Activated T-helper 17 cell treated with anti-CD3 and anti-CD28 coated beads, Interleukin-2, amount 50 U/mL, for 72 hours (primary cell): Measurements from ENCODE around the gene CTDNEP1. TPM values are rescaled to one million over a fixed set of nuclear protein-coding genes. Genes with fewer than 3 reads are reported as not detected.
A peak's percentile ranks its signal among the peaks of the same experiment; 100 is the strongest.

ENCODE experiments used
- ATAC-seq: fragments of 150-1000 bp; cut with Tn5 transposase; replicated peaks from 2 replicates; pipeline ENCODE4 v1.10.0; 2021; ENCODE audit warnings: mild to moderate bottlenecking, moderate library complexity
- H3K27ac Mint-ChIP-seq: one replicate; pipeline ENCODE4 v1.8.0; 2022; ENCODE audit warnings: mixed read lengths
- H3K27me3 Mint-ChIP-seq: one replicate; pipeline ENCODE4 v1.8.0; 2022; ENCODE audit warnings: mixed read lengths
- H3K36me3 Mint-ChIP-seq: one replicate; pipeline ENCODE4 v1.8.0; 2022; ENCODE audit warnings: low read depth, mild to moderate bottlenecking, mixed read lengths
- H3K4me1 Mint-ChIP-seq: one replicate; pipeline ENCODE4 v1.8.0; 2022; ENCODE audit warnings: mixed read lengths
- H3K4me3 Mint-ChIP-seq: one replicate; pipeline ENCODE4 v1.8.0; 2022; ENCODE audit warnings: mild to moderate bottlenecking, mixed read lengths
- H3K9me3 Mint-ChIP-seq: one replicate; pipeline ENCODE4 v1.8.0; 2022; ENCODE audit warnings: mixed read lengths
- total RNA-seq, 2 donors: library from RNA; stranded (reverse); gene quantifications; one replicate each; pipeline ENCODE4 v1.2.3, GENCODE V29; 2022

The CTDNEP1 gene
- total RNA-seq, 2 donors from 2014 or later: 152 to 209 TPM

DNA sequence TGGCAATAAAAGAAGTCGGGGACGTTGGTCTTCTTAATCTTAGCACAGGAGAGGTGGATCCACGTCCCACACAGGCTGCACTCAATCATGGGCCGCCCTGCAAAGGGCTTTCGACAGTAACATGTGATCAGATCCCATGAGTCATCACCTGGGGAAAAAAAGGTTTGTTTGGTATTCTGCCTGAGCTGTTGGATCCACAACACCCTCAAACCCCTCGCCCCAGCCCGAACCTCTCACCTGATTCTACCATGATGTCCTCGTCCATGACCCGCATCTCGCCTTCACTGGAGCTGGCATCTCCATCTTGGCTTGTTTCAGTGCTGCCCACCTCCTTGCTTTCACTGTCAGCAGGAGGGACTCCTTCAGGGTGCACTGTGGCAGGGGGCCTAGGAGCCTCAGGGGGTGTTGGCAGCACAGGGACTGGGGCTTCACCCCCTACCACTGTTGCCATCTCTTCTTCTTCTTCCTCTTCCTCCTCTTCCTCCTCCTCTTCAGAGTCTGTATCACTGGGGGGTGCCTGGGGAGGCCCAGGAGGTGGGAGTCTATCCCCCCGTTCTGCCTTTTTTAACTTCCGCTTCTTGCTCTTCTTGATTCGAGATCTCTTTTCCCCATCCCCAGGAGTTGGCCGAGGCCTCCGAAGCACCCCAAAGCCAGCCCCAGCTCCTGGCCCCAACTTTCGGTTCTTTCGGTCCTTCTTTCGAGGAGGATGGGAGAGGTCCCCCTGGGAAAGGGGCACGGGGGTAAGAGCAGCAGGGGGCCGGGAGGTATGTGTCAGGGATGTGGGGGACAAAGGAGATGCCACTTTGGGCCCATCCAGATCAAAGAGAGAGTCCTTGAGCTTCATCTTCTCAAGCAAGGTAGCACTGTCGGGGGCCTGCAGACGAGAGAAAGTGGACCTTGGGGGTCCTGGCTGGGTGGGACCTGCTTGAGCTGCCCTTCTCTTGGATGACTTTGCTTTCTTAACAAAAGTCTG is 15.6 kb downstream of the CTDNEP1 start:
- peaks cover 96% of the 10 kb centered on the region for H3K36me3 Mint-ChIP-seq
- ATAC-seq: no peak
- no peaks in the 10 kb centered on the region for H3K27me3 Mint-ChIP-seq
- H3K4me3 Mint-ChIP-seq: peak overlapping the region; percentile 87
- no peaks in the 10 kb centered on the region for H3K9me3 Mint-ChIP-seq
- peaks cover 49% of the 10 kb centered on the region for H3K4me1 Mint-ChIP-seq
- H3K27ac Mint-ChIP-seq: peak overlapping the region; percentile 88

GRCh38 chr17:7234083-7234951 is 17.2 kb downstream of the CTDNEP1 start, which contains the start of gene DVL2:
DVL2 (minus strand) TSS chr17:7234517; CDS start chr17:7234262, 255 bp downstream.
- H3K27ac Mint-ChIP-seq: peak within 1 kb of the TSS; percentile 88
- peak; percentile 59 for ATAC-seq
- H3K36me3 Mint-ChIP-seq: peaks cover 96% of the 10 kb centered on the region
- H3K4me3 Mint-ChIP-seq: peak within 1 kb of the TSS; percentile 87
- H3K9me3 Mint-ChIP-seq: no peaks in the 10 kb centered on the region
- peaks cover 41% of the 10 kb centered on the region for H3K4me1 Mint-ChIP-seq
- no peaks in the 10 kb centered on the region for H3K27me3 Mint-ChIP-seq

DNA sequence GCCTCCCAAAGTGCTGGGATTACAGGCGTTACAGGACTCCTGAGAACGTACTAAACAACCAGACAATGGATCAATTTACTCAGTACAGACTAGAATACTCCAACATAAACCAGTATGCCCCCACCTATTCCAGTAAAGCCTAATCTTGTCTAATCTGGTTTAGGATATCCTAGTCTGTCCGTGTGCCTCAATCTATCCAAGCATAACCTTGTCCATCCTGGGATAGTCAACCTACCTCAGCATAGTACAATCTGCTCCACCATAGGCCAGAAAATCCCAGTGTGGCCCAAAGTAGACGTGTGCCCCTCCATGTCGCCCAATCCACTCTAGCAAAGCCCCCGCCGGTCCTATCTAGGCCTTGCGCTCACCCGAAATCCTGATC is 17.8 kb downstream of the CTDNEP1 start:
- Mint-ChIP-seq H3K27me3 (no peaks in the 10 kb centered on the region), H3K4me3 (peak overlapping the region; percentile 87), H3K4me1 (peaks cover 41% of the 10 kb centered on the region), H3K27ac (peak overlapping the region; percentile 88), H3K36me3 (peaks cover 96% of the 10 kb centered on the region), H3K9me3 (no peaks in the 10 kb centered on the region)
- no peak for ATAC-seq

DNA sequence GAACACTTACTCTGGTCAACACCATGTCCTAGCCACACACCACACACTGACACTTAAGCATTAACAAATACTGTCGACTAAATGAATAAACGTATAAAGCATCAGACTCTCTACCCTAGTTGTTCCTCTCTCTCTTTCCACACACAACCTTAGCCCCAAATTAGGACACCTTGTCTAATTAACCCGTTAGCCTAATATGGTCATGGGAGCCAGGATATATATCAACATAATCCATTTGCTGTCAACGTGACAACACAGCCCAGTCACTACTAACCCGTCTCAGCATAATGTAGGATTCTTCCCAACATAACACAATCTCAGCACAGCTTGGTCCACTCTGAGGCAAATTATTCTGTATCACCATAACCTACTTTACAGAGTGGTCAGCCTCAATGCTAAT is 19.4 kb downstream of the CTDNEP1 start:
- peak overlapping the region; percentile 87 for H3K4me3 Mint-ChIP-seq
- H3K27me3 Mint-ChIP-seq: no peaks in the 10 kb centered on the region
- no peak for ATAC-seq
- no peaks in the 10 kb centered on the region for H3K9me3 Mint-ChIP-seq
- peak overlapping the region; percentile 25 for H3K27ac Mint-ChIP-seq
- H3K36me3 Mint-ChIP-seq: peaks cover 96% of the 10 kb centered on the region
- H3K4me1 Mint-ChIP-seq: peaks cover 45% of the 10 kb centered on the region

- no peak overlapping the region for H3K4me3 Mint-ChIP-seq
- H3K4me1 Mint-ChIP-seq: peaks cover 24% of the 10 kb centered on the region
- no peak overlapping the region for H3K27ac Mint-ChIP-seq
- no peaks in the 10 kb centered on the region for H3K27me3 Mint-ChIP-seq
- H3K36me3 Mint-ChIP-seq: peaks cover 93% of the 10 kb centered on the region
- ATAC-seq: no peak
- no peaks in the 10 kb centered on the region for H3K9me3 Mint-ChIP-seq
These were observed 22.0 kb downstream of the CTDNEP1 start for GRCh38 chr17:7229504-7229903.

- H3K9me3 Mint-ChIP-seq: no peaks in the 10 kb centered on the region
- peaks cover 92% of the 10 kb centered on the region for H3K36me3 Mint-ChIP-seq
- peaks cover 24% of the 10 kb centered on the region for H3K4me1 Mint-ChIP-seq
- no peak for ATAC-seq
- H3K4me3 Mint-ChIP-seq: no peak overlapping the region
- no peaks in the 10 kb centered on the region for H3K27me3 Mint-ChIP-seq
- no peak overlapping the region for H3K27ac Mint-ChIP-seq
These were observed 22.6 kb downstream of the CTDNEP1 start for GRCh38 chr17:7228920-7229319.

- Mint-ChIP-seq H3K4me3 (no peak overlapping the region), H3K4me1 (peaks cover 15% of the 10 kb centered on the region), H3K27ac (no peak overlapping the region), H3K9me3 (no peaks in the 10 kb centered on the region), H3K27me3 (no peaks in the 10 kb centered on the region), H3K36me3 (peaks cover 95% of the 10 kb centered on the region)
- ATAC-seq: no peak
These were observed 24.5 kb downstream of the CTDNEP1 start for GRCh38 chr17:7226721-7227710.

- no peaks in the 10 kb centered on the region for H3K27me3 Mint-ChIP-seq
- peaks cover 95% of the 10 kb centered on the region for H3K36me3 Mint-ChIP-seq
- no peak overlapping the region for H3K4me3 Mint-ChIP-seq
- H3K4me1 Mint-ChIP-seq: peaks cover 17% of the 10 kb centered on the region
- no peaks in the 10 kb centered on the region for H3K9me3 Mint-ChIP-seq
- H3K27ac Mint-ChIP-seq: no peak overlapping the region
- no peak for ATAC-seq
These were observed 25.7 kb downstream of the CTDNEP1 start for GRCh38 chr17:7225711-7226331.

- H3K4me3 Mint-ChIP-seq: no peak overlapping the region
- H3K4me1 Mint-ChIP-seq: peaks cover 22% of the 10 kb centered on the region
- H3K27me3 Mint-ChIP-seq: no peaks in the 10 kb centered on the region
- no peak for ATAC-seq
- peaks cover 95% of the 10 kb centered on the region for H3K36me3 Mint-ChIP-seq
- H3K27ac Mint-ChIP-seq: no peak overlapping the region
- H3K9me3 Mint-ChIP-seq: no peaks in the 10 kb centered on the region
These were observed 26.8 kb downstream of the CTDNEP1 start for GRCh38 chr17:7224661-7225111.

DNA sequence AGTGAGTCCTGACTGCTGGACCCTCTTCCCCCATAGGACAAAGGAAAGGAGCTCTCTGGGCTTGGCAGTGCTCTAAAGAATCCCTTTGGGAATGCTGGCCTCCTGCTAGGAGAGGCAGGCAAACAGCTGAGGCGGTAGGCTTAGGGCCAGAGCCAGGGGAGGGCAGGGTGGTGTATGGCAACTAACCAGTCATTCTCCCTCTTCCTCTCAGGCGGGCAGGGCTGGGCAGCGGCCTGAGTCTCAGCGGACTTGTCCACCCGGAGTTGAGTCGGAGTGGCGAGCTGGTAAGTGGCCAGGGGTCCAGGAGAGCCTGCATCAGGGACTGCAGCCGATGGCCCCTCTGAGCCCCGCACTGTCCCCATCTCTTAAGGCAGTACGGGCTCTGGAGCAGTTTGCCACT is 27.4 kb downstream of the CTDNEP1 start:
- H3K36me3 Mint-ChIP-seq: peaks cover 94% of the 10 kb centered on the region
- H3K27me3 Mint-ChIP-seq: no peaks in the 10 kb centered on the region
- no peak for ATAC-seq
- H3K4me3 Mint-ChIP-seq: no peak overlapping the region
- no peaks in the 10 kb centered on the region for H3K9me3 Mint-ChIP-seq
- H3K27ac Mint-ChIP-seq: no peak overlapping the region
- H3K4me1 Mint-ChIP-seq: peaks cover 26% of the 10 kb centered on the region

DNA sequence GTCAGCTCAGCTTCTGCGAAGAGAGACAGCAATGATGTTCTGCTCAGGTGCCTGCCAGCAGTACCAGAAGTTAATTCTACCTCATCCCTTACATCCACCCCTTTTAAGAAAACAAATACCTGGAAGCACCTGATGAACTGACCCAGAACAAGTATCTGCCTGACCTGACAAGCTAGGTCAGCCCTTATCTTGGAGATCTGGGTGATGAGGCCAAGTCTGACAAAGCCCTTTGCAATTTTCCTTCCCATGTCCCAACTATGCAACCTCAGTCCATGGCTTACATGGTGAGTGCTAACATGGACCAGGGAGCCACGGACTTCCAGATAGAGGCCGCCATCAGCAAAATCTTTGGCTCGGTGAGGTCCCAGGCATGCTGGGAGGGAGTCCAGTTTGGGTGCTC is 28.2 kb downstream of the CTDNEP1 start:
- no peaks in the 10 kb centered on the region for H3K9me3 Mint-ChIP-seq
- H3K27me3 Mint-ChIP-seq: no peaks in the 10 kb centered on the region
- no peak overlapping the region for H3K4me3 Mint-ChIP-seq
- H3K4me1 Mint-ChIP-seq: peaks cover 31% of the 10 kb centered on the region
- peaks cover 86% of the 10 kb centered on the region for H3K36me3 Mint-ChIP-seq
- no peak overlapping the region for H3K27ac Mint-ChIP-seq
- ATAC-seq: no peak

DNA sequence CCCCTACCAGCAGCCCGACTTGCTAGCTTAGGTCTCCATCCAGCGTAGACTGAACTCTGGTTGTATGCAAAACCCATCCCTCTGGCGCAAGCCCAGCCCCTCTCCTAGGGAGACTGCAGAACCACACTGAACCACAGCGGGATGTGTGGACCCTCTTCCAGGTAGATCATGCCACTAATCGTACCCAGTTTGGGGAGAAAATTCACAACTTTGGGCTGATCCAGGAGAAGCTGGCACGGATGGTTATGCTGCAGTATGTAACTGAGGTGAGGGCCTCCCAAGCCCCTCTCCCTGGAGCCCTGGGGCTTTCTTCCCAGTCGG is 28.6 kb downstream of the CTDNEP1 start:
- H3K4me3 Mint-ChIP-seq: no peak overlapping the region
- H3K27me3 Mint-ChIP-seq: no peaks in the 10 kb centered on the region
- peaks cover 82% of the 10 kb centered on the region for H3K36me3 Mint-ChIP-seq
- H3K27ac Mint-ChIP-seq: no peak overlapping the region
- H3K4me1 Mint-ChIP-seq: peaks cover 27% of the 10 kb centered on the region
- H3K9me3 Mint-ChIP-seq: no peaks in the 10 kb centered on the region
- no peak for ATAC-seq

DNA sequence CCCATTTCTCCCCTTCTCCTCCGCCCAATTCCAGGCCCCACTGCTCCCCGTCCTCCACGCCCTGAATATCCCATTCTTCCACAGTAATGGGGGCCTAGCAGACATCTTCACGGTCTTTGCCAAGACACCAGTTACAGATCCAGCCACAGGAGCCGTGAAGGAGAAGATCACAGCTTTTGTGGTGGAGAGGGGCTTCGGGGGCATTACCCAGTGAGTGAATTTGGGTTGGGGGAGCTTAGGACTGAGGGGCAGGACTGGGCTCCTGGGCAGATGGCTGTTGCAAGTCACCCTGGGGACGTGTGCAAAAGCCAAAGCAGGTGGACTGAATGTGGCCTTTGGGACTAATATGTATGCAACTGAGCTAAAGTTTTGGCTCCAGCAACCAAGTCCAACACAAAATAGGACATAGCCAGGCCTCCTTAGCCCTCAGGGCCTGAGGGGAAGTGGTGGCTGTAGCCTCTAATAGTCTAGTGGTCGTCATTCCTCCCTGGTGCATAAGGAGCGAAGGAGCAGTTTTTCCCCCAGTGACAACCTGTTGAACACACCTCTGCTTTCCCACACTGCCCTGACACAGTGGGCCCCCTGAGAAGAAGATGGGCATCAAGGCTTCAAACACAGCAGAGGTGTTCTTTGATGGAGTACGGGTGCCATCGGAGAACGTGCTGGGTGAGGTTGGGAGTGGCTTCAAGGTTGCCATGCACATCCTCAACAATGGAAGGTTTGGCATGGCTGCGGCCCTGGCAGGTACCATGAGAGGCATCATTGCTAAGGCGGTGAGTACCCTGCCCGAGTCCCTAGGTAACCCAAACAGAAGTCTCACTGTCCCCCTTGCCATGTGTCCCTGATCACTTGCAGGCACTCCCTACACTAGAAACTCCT is 29.2 kb downstream of the CTDNEP1 start:
- Mint-ChIP-seq H3K27me3 (no peaks in the 10 kb centered on the region), H3K4me1 (peaks cover 24% of the 10 kb centered on the region), H3K9me3 (no peaks in the 10 kb centered on the region), H3K36me3 (peaks cover 76% of the 10 kb centered on the region), H3K4me3 (peak overlapping the region; percentile 94), H3K27ac (peak overlapping the region; percentile 98)
- no peak for ATAC-seq
